GM18873 (cell line): ENCODE measurements around the gene CNTFR.

Experiments
- ATAC-seq: cut with Tn5 transposase; IDR thresholded peaks from one replicate; pipeline ENCODE4 v1.9.1; 2021; ENCODE audit warnings: mild to moderate bottlenecking, moderate library complexity, moderate number of reproducible peaks; ENCODE audit not compliant: unreplicated experiment, low FRiP score

The CNTFR gene

DNA sequence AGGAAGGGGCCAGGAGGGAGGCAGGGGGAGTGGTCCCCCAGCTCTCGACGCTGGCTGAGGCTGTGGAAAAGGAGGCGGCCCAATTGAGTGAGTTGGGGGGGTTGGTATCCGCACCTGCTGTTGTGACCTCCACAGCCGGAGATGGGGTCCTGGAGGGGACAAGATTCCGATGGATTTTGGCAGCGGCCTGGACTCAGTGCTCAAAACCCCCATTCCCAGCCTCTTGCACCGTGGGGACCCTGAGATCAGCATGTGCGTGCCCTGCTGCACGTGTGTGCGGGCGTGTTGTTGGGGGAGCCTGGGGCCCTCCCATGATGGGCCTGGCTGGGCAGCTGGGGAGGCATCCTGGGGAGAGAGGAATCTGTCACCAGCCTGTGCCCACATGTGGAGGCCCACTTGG is 15.0 kb downstream of the CNTFR start:
- ATAC-seq = no peak

DNA sequence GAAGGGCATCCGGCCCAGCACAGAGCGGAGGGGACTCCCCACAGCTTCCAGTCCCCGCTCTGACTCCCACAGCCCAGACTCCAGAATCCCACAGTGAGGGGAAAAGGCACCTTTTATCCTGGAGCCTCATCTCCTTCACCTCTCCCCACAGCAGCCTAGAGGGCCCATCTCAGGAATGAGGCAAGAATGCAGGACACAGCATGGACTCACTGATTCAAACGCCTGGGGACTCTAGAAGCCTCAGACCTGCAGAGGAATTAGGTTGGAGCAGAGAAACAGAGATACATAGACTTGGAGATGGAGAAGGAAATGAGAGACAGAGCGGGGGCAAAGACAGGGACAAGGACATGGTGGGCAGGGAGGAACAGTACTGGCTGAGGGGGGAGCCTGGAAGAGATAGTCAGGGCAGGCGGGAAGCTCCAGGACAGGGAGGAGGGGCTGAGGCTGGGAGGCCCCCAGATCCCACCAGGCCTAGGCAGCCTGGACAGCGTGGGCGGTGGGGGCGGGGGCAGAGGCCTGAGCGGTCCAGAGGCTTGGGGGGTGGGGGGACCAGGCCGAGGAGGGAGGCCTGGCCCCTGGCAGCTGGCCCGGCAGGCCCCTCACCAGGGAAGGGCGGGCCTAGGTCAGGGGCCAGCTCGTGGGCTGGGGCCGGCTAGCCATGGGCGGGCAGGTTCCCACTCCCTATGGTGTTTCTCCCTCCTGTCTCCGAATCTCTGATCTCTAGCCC is 15.8 kb downstream of the CNTFR start:
- ATAC-seq = no peak

DNA sequence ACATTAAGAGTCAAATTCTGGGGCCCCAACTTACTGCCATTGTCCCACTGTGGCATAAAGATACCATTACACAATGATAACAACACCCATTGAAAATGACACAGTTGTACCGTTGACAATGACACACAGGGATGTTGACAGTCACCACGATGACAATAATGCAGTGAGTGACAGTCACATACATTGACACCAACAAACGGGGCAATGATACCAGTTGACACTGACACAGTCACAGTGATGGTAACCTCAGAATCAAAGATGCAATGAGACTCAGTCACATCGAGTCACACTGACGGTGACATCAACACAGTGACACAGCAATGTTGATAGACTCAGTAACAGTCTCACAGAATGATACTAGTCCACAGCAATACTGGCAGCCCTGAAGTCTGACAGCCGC is 16.9 kb downstream of the CNTFR start:
- no peak for ATAC-seq

DNA sequence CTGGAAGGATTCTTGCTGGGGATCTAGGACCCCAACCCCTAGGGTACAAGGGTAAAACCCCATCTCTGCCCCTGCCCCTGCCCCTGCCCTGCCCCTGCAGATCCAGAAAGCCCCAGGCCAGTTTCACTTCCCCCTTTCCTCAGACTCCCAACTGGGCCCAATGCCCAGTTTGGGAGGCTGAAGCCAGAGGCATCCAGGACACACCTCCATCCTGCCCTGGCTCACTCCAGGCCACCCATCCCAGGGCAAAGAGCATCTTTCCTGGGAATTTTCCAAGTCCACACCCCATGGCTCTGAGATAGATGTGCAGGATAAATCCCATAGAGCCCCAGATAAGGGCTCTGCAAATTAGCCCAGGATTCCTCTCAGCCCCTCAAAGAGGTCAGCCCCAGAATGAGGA is 17.4 kb downstream of the CNTFR start:
- ATAC-seq = no peak

DNA sequence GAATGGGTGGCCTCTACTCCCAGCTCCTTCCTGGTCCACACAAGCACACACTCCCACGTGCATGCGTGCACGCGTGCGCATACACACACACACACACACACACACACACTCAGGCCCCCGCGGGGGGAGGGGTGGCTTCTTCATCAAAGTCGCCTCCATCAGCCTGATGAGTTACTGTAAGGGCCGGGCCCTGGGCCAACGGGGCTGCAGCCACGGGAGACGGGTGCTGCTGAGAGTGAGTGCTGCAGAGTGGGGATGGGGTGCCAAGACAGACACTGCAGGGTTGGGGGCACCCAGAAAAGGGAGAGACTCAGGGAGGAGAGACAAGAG is 18.1 kb downstream of the CNTFR start:
- ATAC-seq = no peak

DNA sequence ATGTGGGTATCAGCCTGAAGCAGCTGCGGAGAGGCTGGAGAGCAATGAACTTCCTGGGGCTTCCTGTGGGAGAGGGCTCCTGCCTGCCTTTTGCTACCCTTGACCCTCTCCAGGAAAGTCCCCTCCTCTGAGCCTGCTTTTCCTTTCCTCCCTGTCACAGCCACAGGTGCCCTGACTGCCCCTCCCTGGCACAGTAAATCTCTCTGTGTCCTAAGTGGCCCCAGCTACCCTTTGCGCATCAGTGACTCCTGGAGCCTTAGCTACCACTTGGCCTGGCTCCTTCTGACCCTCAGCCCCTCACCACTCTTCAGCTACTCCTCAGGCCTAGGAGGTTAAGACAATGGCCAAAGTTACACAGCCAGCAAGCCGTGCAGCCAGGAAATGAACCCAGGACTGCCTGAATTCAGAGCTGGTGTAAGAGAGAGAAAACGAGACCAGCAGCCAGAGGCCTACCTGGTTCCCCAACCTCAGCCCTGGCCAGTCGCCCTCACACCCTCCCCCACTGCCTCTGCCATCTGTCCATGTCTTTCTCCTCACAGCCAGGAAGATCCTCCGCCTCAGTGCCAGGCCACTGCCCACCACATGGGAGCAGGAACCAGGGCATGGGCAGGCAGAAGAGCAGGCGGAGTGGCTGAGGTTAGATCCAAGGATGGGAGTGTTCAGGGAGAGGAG is 18.6 kb downstream of the CNTFR start:
- no peak for ATAC-seq

DNA sequence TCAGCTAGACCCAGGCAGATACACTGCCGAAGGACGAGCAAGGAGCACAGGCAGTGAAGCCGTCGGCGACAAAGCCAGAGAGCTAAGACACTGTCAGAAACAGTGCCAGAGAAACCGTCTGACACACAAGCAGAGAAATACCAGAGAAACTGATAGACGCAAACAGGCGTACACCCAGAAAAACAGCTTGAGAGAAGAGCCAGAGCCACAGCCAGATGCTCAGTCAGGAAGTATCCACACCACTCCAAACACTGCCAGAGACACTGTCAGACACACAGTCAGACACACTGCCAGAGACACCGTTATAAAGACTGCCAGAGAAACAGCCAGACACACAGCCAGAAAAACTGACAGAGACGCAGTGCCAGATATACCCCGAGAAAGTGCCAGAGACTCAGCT is 19.1 kb downstream of the CNTFR start:
- no peak for ATAC-seq

DNA sequence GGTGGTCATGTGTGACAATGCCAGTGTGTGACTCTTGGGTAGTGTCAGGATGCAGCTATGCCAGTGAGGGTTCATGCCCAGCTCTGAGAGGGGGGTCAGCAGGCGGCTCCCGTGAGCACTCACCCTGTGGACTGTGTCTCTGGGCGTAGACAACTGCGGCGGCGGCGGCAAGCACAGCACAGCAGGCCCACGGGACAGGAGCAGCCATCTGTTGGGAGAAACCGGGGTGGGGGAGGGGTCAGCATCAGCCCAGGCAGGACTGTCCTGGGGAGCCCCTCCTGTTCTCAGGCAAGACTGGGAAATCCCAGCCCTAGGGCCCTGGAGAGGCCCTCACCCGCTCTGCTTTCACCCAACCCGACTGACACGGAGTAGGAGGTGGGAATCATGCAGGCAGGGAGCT is 20.8 kb downstream of the CNTFR start:
- no peak for ATAC-seq

DNA sequence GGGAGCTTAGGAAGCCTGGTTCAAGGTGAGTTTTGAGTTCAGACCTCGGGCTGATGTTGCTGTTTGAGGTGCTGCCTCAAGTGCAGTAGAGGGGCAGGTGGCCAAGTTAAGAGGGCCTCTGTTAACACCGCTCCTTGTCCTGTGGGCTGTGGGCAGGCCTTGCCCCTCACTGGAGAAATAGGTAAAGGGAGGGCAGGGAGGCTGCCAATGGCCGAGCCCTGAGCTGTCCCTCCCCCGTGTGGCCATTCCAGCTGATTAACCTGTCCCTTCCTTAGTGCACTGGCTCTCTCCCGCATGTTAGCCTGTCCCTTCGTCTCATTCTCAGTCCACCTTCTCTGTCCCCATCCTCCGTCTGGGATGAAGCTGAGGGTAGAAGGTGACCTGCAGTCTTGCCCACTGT is 21.4 kb downstream of the CNTFR start:
- ATAC-seq = no peak

DNA sequence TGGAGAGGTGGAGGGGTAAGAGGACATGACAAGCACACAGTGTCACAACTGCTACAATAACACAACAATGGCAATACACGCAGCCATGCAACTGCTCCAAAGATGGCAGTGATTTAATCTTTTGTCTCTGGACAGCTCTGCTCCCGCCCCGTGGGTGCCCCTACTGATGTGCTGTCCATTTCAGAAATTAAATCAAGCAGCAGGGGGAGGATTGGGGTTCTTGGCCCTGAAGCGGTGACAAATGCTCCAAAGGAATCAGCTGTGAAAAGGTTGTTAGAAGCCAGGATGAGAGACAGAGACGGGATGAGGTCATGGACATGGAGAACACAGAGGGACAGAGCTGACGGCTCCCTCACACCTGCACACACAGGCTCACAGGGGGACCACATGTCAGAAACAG is 22.6 kb downstream of the CNTFR start:
- no peak for ATAC-seq

DNA sequence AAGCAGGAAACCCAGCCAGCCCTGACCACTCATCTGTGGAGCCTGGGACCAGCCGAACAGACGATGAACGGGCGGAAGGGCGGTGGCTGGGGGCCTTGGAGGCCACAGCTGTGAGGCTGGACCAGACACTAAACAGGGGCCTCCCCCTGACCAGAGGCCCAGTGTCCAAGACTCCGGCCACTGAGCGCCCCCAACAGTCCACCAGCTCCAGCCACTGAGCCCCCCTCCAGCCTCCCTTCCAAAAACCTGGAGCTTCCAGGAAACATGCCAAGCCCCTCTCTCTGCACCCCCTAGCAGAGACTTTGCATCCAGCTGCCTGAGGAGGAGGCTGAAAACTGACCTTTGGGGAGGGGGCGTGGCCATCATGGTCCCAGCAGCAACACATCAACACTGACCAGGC is 23.2 kb downstream of the CNTFR start:
- ATAC-seq = no peak

DNA sequence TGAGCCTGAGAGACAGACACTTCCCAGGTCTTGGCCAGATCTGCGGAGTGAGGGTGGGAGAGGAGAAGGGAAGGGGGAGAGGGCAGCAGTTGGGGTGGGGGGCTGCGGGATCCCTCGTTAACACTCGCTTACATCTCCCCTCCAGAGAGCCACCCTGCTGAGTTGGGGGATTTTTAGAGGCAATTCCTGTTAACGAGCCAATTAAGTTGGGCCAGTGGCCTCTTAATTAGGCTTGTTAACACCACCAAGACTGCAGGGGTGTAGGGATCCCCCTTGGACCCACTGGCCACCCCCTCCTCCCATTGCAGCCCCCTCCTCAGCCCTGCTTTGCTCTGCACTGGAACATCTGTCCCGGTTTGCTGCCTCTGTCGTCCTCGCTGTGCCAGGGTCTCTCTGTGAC is 23.7 kb downstream of the CNTFR start:
- no peak for ATAC-seq

DNA sequence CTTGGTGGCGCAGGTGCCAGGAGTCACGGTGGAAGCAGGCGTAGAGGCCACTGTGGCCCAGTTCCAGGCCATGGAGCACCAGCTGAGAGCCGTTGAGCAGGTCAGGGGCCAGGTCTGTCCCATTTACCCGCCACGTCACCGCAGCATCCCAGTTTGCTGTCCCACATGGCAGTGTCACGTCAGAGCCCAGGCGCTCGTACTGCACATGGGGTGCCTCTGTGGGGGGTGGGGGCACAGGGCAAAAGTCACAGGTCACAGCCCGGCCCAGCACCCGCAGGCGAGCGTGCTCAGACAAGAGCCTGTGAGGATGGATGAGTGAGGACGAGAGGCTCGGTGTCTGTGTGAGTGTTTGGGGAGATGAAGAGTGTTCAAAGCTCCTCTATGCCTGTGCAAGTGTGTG is 24.9 kb downstream of the CNTFR start:
- ATAC-seq = no peak

DNA sequence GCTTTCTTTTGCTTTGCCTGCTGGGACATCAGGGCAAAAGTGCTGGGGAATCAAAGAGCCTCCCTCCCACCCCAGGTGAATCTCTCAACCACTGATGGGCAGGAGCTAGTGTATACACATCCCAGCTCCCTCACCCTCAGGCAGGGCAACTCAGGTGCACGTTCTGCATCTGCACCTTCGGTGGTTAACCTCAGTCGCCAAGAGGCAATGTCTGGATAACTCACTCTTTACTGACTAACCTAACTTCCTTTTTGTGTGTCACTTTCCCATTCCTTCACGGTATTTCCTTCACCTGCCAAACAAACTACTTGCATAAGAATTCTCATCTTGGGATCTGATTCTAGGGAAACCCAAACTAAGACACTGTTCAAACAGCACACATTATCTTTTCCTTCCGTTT is 26.3 kb downstream of the CNTFR start:
- ATAC-seq = no peak

DNA sequence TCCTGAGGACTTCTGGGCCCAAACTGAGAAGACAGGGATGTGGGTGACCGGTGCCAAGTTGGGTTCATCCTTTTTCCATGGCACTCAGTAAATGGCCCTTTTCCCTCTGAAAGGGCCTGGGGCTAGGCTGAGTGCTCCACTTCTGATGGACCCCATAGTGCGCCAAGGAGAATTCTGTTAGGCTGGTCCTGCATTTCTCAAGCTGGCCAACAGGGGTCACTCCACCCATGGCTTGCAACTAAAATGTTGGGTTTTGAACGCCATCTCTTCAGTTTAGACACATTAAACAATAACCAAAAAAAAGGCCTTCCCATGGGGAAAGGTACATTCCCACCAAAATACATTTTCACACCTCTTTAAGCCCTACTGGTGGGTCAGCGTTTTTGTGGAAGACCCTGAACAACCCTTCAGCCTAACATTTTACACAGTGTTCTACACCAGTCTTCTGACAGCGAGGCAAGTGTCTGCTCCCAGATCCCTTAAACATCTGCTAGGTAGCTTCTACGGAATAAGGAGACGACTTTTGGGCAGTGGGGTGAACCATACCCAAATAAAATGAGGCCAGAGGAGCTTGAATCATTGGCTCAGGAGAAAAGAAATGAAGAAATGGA is 27.3 kb downstream of the CNTFR start:
- ATAC-seq = no peak

DNA sequence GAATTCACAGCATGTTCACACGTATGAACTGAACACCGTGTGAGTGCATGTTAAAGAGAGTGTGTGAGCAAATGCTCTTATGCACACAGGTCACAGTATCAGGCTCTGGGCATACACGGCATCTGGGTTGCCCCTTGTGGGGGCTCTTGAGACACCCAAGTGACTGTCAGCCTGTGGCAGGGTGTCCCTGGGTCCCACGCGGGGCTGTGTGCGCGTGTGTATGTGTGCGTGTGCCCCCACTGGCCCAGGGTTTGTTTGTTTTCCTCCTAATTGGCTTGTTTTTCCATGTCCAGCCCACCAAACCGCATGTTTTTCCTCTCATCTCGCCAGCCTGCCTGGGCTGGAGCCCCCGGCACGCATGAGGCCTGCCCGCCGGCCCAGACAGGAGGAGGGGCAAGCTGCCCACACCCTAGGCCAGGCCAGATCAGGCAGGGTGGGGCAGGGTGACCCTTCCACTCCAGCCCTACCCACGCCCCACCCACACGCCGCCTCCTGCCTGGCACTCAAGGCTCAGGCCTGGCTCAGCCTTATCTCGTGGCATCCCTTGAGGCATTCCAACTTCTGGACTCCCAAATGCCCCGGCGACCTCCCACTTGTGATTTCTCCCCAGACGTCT is 28.8 kb downstream of the CNTFR start:
- no peak for ATAC-seq

DNA sequence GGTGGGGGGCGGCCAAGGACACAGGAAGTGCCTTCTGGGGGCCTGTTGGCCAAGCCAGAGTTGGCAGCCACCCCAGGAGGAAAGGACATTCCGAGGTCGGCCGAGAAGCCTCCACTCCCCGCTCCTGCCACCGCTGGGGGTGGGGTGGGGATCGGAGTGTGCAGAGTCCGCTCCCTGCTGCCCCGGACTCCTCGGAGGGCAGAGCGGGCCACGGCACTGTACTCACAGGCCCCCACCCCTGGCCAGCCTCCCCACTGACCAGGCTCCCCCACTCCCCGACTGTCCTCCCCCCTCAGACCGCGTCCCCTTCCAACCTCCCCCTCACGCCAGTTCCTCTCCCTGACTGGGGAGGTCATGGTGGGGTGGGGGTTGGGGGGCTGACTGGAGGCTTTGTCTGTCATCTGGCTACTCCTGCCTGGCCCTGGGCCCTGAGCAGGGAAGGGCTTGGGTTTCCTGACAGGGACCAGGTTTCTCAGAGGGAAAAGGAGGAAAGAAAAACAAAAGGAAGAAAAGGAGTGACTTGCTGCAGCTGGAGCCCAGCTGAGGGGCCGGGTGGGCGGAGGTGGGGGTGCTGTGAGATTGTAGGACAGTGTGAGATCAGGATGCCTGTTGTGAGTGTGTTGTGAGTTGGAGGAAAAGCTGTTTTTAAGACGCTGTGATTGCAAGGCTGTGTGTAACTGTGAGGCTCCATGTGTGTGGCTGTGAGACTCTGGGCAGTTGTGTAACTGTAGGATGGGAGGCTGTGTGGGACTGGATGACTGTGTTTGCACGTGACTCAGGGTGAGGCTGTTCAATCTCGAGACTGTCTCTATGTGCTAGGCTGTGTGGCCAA is 29.7 kb downstream of the CNTFR start:
- no peak for ATAC-seq

DNA sequence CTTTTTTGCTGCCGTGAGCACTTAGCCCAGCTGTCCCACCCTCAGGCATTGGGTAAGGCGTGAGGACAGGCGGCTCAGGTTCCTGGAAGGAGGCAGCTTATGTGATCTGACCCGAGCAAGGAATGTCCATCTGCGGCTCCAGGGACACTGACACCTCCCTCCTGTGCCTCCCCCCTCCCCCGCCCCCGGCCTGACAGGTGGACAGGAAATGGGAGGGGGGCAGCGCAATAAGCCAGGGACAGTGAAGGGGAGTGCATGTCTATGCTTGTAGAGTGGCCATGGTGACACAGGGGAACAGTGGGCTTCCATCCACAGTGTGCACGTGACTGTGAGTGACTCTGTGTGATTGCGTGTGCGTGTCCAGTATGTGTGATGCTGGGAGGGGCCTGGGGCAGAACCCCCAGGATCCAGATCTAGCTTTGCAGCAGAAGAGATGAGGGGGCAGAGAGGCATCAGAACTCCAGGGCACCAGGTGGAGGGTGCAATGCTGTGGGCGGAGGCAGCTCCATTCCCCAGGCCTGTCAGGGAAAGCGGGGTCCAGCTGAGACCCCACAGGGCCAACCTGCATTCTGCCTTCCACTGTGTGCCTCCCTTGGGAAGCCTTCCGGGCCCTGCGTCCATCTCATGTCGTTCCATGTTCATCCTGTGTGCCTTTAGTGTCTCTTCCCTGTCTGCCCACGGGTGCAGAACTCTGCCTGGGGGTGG is 30.5 kb downstream of the CNTFR start:
- ATAC-seq = no peak

DNA sequence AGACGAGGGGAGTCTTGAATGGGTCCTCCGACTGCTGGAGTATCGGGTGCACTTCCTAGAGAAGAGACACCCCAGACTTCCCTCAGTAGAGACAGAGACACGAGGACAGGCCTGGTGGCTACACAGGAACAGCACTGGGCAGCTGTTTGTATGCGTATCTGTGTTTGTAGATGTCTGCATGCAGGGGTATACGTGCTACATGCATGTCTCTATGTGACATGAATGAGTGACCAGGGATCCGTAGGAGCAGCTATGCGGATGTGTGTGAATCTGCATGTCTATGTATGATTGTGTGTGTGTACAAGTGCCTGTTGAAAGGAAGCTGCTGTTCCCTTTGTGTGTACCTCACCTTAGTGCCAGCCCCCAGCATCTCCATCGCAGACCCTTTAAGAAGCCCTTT is 31.2 kb downstream of the CNTFR start:
- ATAC-seq = no peak
